Testis (tissue), 2 donors: ENCODE data around the gene NKIRAS1.
"Not testable (repeated sequence)": the region's sequence is repeated elsewhere in the genome, so short reads cannot be mapped to it uniquely, and the experiment has no call there.

ENCODE experiments used
- POLR2A ChIP-seq: fragments of 450-650 bp; IDR thresholded peaks from one replicate; pipeline ENCODE4 v1.6.1; 2017; ENCODE audit warnings: antibody characterized with exemption, mild to moderate bottlenecking, moderate library complexity
- TF ChIP-seq, protein P1 (sequence below), 3 experiments: fragments of 450-650 bp in 2 of 3; fragments of 200-600 bp in 1 of 3; sonication (generic) in 1 of 3; IDR thresholded peaks; one replicate each; pipeline ENCODE4 v1.5.1; 2016 to 2019; ENCODE audit warnings: antibody characterized with exemption in 3 of 3, mild to moderate bottlenecking in 2 of 3, moderate library complexity in 1 of 3

DNA sequence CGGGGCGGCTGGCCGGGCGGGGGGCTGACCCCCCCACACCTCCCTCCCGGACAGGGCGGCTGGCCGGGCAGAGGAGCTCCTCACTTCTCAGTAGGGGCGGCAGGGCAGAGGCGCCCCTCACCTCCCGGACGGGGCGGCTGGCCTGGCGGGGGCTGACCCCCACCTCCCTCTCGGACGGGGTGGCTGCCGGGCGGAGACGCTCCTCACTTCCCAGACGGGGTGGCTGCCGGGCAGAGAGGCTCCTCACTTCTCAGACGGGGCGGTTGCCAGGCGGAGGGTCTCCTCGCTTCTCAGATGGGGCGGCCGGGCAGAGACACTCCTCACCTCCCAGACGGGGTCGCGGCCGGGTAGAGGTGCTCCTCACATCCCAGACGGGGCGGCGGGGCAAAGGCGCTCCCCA lies 45.4 kb downstream of the NKIRAS1 start:
- TF ChIP-seq, protein P1, sequence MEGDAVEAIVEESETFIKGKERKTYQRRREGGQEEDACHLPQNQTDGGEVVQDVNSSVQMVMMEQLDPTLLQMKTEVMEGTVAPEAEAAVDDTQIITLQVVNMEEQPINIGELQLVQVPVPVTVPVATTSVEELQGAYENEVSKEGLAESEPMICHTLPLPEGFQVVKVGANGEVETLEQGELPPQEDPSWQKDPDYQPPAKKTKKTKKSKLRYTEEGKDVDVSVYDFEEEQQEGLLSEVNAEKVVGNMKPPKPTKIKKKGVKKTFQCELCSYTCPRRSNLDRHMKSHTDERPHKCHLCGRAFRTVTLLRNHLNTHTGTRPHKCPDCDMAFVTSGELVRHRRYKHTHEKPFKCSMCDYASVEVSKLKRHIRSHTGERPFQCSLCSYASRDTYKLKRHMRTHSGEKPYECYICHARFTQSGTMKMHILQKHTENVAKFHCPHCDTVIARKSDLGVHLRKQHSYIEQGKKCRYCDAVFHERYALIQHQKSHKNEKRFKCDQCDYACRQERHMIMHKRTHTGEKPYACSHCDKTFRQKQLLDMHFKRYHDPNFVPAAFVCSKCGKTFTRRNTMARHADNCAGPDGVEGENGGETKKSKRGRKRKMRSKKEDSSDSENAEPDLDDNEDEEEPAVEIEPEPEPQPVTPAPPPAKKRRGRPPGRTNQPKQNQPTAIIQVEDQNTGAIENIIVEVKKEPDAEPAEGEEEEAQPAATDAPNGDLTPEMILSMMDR (IDR thresholded peaks at IDR 0.05) = not testable (repeated sequence)
- not testable (repeated sequence) for TF ChIP-seq POLR2A
